ENCODE results near the gene UBLCP1.

DNA sequence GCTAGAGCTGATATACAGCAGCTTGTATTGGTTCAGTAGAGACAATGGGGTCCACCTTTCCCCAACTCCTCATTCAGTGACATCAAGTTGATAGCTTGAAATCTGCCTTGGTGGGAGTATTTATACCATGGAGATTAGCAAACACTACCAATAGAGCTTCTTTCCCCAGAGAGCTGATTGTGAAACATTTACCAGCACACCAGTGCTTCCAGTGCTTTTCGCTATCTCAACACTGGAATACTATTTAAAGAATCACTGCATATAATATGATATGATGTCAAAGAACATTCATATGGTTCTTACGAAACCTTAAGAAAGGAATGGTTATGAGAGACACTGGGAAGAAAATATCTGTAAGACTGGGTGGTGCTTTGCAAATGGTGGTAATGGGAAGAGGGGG, 31.9 kb upstream of the UBLCP1 start:
- TF ChIP-seq, protein P1, sequence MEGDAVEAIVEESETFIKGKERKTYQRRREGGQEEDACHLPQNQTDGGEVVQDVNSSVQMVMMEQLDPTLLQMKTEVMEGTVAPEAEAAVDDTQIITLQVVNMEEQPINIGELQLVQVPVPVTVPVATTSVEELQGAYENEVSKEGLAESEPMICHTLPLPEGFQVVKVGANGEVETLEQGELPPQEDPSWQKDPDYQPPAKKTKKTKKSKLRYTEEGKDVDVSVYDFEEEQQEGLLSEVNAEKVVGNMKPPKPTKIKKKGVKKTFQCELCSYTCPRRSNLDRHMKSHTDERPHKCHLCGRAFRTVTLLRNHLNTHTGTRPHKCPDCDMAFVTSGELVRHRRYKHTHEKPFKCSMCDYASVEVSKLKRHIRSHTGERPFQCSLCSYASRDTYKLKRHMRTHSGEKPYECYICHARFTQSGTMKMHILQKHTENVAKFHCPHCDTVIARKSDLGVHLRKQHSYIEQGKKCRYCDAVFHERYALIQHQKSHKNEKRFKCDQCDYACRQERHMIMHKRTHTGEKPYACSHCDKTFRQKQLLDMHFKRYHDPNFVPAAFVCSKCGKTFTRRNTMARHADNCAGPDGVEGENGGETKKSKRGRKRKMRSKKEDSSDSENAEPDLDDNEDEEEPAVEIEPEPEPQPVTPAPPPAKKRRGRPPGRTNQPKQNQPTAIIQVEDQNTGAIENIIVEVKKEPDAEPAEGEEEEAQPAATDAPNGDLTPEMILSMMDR (IDR thresholded peaks at IDR 0.05): no peak
- TF ChIP-seq POLR2AphosphoS5 (IDR thresholded peaks at IDR 0.05) (no peak), POLR2A (IDR thresholded peaks at IDR 0.05) (no peak)
